ENCODE measurements around the gene ITGB1BP1. TPM values are rescaled to one million over a fixed set of nuclear protein-coding genes. Genes with fewer than 3 reads are reported as not detected.

Gene ITGB1BP1
- total and polyA plus RNA-seq, 2 of the 13 experiments (the other 11 are each of a cell fraction or from before 2014, with no cell fraction given): 106 to 108 TPM

- TSS peak; percentile 78 for BruUV-seq (replicated peaks)
- Histone ChIP-seq H3K79me2 (ENCODE audit: insufficient read depth, low read length) (peaks cover 53% of the 10 kb centered on the region), H3K4me1 (ENCODE audit: insufficient read depth, low read length) (peaks cover 51% of the 10 kb centered on the region), H3K4me2 (ENCODE audit: low read depth, low read length) (peak overlapping the region; percentile 79), H3K27me3 (ENCODE audit: control insufficient read depth in 1 of 2, insufficient read depth in 2 of 2, low read length in 2 of 2) (no peaks in the 10 kb centered on the region; a peak in 1 of 5 replicates), H3K9me3 (ENCODE audit: low read length) (no peaks in the 10 kb centered on the region), H3K4me3 (replicated peaks in 1 of 3; ENCODE audit: insufficient read depth in 1 of 3, low read depth in 2 of 3, low read length in 3 of 3) (peak overlapping the region; percentile 80 to 97 (median 86)), H3K27ac (ENCODE audit: extremely low read length, insufficient read depth, low read length) (peak overlapping the region; percentile 75), H3K36me3 (replicated peaks in 1 of 2; ENCODE audit: control insufficient read depth in 1 of 2, insufficient read depth in 2 of 2, low read length in 2 of 2) (peaks cover 0 to 2% of the 10 kb centered on the region in 2 experiments; a peak in 2 of 5 replicates), H2AFZ (ENCODE audit: low read length) (no peak overlapping the region), H3K9ac (ENCODE audit: insufficient read depth, low read depth, low read length) (peak overlapping the region; percentile 93), H4K20me1 (ENCODE audit: insufficient read depth, low read length) (no peaks in the 10 kb centered on the region)
- POLR2A ChIA-PET: interaction anchor here (1.0 to 3.1 kb wide), 8 partner anchors 36 to 207 kb away, joined by 3 to 44 read pairs (median 10); partner anchors contain the start of genes IAH1 and YWHAQ
- ATAC-seq (peak; percentile 1), DNase-seq (ENCODE audit: low spot score) (peak; percentile 24), FAIRE-seq (no peak)
- WGBS (ENCODE audit: low lambda C conversion rate): under 1% methylated on average over 21 of the region's 21 CpGs
- CTCF ChIA-PET (ENCODE audit: low intra/inter-chr PET ratio, low total read pairs): no interaction called here
- intact Hi-C loops (cut with micrococcal nuclease; ENCODE audit: unreplicated experiment) (loop anchor here (1.0 to 5.0 kb wide), 4 partner anchors 37 to 281 kb away; partner anchors contain the start of gene ADAM17), in situ Hi-C loops (cut with HindIII; ENCODE audit: extremely low pct_ligation_motif_present, low pct_unique_long_range_greater_than_20kb) (loop anchor here (5.0 kb wide), 1 partner anchor 37 kb away; no protein-coding TSS in a partner anchor)
- TF ChIP-seq ZBTB20 (CRISPR knock-in tag; IDR thresholded peaks at IDR 0.05; ENCODE audit: borderline replicate concordance, low read depth): no peak
- TF ChIP-seq ZNF343 (CRISPR knock-in tag; IDR thresholded peaks at IDR 0.05): no peak; the same call in 1 of the 2 replicates
- TF ChIP-seq NCOR1 (IDR thresholded peaks at IDR 0.05; ENCODE audit: borderline replicate concordance, low read length): no peak
- no peak for TF ChIP-seq ZNF740 (CRISPR knock-in tag; IDR thresholded peaks at IDR 0.05)
- no peak for TF ChIP-seq ZNF615 (CRISPR knock-in tag; IDR thresholded peaks at IDR 0.05; ENCODE audit: borderline replicate concordance)
- no peak for TF ChIP-seq BORCS8-MEF2B (CRISPR knock-in tag; IDR thresholded peaks at IDR 0.05)
- TF ChIP-seq ZNF7 (CRISPR knock-in tag; IDR thresholded peaks at IDR 0.05): no peak
- no peak for TF ChIP-seq ZNF83 (CRISPR knock-in tag; IDR thresholded peaks at IDR 0.05; ENCODE audit: borderline replicate concordance)
- no peak for TF ChIP-seq ZNF382 (CRISPR knock-in tag; IDR thresholded peaks at IDR 0.05; ENCODE audit: borderline replicate concordance)
- no peak for TF ChIP-seq CENPBD1 (CRISPR knock-in tag; IDR thresholded peaks at IDR 0.05; ENCODE audit: borderline replicate concordance, low read depth)
- TF ChIP-seq ZNF142 (CRISPR knock-in tag; IDR thresholded peaks at IDR 0.05): 0 out of 2 replicates have a peak, but pooled peaks have one; percentile 6
- no peak for TF ChIP-seq MED1 (CRISPR knock-in tag; IDR thresholded peaks at IDR 0.05)
- no peak for TF ChIP-seq ZNF430 (CRISPR knock-in tag; IDR thresholded peaks at IDR 0.05)
- no peak for TF ChIP-seq KDM3A (CRISPR knock-in tag; IDR thresholded peaks at IDR 0.05; ENCODE audit: low read depth)
- TF ChIP-seq GMEB1 (CRISPR knock-in tag; IDR thresholded peaks at IDR 0.05; ENCODE audit: borderline replicate concordance): no peak
These were observed 569 bp upstream of the ITGB1BP1 start for GRCh38 chr2:9423922-9424272.

Data from HepG2 (cell line).